Measurements from ENCODE around the gene PDXP.
"Not testable (repeated sequence)": the region's sequence is repeated elsewhere in the genome, so short reads cannot be mapped to it uniquely, and the experiment has no call there.

Gene PDXP, protein sequence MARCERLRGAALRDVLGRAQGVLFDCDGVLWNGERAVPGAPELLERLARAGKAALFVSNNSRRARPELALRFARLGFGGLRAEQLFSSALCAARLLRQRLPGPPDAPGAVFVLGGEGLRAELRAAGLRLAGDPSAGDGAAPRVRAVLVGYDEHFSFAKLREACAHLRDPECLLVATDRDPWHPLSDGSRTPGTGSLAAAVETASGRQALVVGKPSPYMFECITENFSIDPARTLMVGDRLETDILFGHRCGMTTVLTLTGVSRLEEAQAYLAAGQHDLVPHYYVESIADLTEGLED

DNA sequence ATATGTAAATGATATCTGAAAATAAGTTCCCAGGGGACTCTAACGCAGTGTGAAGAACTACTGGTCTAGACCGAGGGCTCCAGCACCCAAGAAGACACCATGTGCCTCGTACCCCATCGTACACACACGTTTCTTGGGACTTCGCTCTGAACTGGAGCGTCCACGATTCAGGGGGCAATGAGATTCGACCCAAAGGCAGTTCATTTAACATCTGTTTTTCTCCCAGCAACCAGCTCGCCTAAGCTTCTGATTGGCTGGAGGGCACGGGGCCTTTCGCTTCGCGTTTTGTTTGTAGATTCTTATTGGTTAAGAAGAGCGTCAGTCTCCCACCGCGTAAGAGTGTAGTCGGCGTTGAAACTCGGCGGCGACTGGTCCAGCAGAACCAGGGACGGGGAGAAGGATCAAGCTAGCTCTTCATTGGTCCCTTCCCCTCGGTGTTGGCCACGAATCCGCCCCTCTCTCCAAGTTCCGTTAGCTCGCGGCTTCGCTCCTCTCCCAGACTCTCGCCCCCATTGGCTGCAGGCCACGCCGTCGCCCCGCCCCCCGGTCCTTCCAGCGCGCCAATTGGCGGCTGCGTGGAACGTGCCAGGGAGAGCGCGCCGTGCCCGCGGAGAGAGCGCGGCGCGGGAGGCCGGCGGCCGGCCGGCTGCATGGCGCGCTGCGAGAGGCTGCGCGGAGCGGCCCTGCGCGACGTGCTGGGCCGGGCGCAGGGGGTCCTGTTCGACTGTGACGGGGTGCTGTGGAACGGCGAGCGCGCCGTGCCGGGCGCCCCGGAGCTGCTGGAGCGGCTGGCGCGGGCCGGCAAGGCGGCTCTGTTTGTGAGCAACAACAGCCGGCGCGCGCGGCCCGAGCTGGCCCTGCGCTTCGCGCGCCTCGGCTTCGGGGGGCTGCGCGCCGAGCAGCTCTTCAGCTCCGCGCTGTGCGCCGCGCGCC lies at the start of gene PDXP:
Gene PDXP, plus strand, starts transcription at position 591 of the 933 bp plus-strand sequence. Its CDS starts 60 bp downstream, at position 651.
- peak; percentile 99 for DNase-seq

GRCh38 chr22:37609240-37610152 lies 49.0 kb upstream of the PDXP start:
- no peak for DNase-seq

DNA sequence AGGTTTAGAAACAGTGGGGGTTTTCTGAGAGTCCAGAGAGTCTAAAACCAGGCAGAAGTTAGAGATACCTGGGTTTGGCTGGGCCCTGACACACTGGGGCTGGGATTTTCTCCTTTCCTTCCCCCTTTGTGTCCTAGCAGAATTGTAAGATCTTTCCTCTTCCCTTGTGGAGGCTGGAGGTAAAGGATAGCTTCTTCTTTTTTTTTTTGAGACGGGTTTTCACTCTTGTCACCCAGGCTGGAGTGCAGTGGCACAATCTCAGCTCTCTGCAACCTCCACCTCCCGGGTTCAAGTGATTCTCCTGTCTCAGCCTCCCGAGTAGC lies 48.4 kb upstream of the PDXP start:
- not testable (repeated sequence) for DNase-seq

DNA sequence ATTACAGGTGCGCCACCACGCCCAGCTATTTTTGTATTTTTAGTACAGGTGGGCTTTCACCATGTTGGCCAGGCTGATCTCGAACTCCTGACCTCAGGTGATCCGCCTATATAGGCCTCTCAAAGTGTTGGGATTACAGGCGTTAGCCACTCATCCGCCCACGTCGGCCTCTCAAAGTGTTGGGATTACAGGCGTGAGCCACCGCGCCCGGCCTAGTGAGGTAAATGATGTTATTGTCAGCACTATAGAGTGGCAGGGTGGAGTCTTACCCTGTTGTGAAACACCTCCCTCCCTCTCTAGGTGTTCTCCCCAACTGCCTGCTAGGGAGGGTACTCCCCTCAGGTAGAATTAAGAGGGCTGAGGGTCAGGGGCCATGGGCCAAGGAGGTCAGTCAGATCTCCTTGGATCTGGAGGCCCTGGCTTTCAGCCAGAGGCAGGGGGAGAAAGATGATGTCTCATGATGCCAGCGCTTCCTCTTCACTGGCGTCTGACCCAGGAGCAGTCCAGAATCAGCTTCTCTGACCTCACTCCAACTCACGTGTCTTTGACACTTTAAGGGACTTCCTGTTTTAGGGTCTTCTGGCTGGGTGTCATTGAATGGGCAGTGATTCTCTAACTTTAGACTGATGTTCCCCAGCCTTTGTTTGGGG lies 47.9 kb upstream of the PDXP start:
- no peak for DNase-seq

GRCh38 chr22:37611207-37611606 lies 47.3 kb upstream of the PDXP start:
- no peak for DNase-seq

DNA sequence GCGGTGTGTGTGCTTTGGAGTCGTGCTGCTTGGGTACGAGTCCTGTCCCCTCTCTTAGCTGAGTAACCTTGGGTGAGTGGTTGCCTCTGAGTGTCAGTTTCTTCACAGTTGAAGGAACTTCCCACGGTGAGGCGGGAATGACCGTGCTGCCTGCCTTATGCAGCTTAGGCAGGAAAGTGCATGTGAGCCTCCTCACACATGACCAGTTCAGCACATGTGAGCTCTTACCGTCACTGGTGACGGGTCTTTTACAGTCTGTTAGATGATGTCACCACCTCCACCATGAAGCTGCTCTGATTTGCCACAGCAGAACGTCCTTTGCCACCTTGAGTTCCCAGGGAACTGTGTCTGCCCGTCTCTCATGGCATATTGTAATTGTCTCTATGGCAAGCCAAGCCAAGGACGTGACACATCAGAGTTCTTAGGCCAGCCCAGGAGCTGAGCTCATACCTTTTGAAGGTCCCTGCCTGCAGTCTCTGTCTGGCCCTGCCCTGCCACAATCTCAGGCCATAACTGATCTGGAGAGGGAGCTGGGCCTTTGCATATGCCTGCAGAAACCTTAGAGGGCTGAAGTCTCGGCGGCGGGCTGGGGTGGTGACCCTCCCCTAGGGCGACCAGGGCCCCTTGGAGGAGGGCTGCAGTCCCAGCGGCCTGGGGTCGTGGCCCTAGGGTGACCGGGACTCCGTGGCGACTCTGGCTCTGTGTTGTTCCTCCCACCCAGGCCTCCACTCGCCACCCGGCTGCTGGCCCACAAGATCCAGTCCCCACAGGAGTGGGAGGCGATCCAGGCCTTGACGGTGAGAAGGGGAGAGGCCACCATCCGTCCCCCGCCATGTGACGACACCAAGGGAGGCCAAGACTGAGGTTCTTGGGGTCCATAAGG lies 42.1 kb upstream of the PDXP start:
- no peak for DNase-seq

DNA sequence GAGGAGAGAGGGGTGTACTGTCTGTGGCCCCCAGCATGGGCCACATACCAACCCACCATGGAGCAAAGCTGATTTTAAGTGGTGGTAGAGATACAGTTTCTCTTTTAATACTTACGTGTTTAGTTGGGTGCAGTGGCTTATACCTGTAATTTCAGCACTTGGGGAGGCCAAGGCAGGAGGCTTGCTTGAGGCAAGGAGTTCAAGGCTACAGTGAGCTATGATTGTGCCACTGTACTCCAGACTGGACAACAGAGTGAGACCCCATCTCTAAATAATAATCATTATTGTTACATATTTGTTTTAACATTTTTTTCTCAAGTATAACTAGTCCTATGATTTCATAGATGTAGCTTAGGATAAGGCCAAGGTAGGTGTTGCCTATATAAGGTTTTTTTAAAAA lies 41.1 kb upstream of the PDXP start:
- DNase-seq, result no peak

DNA sequence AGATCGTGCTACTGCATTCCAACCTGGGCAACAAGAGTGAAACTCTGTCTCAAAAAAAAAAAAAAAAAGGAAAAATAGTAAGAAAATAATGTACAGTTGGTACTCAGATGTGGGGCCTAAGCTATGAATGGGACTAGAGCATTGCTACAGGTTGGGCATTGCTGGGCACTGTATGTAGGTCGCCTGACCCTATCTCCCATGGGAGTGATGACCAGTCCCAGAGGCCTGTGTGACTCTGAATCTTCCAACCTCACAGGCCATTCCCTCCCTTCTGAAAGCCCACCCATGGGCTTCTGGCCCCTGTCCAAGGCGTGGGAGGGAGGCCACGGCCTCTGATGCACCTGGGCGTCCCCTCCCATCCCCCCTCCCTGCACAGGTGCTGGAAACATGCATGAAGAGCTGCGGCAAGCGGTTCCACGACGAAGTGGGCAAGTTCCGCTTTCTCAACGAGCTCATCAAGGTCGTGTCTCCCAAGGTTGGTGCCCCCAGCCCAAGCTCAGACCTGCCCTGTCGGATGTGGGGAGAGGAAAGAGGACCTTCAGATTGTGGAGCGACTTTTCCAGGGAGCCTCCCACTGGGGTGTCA lies 40.4 kb upstream of the PDXP start:
- DNase-seq, result no peak

GRCh38 chr22:37618674-37619073 lies 39.8 kb upstream of the PDXP start:
- DNase-seq, result no peak

DNA sequence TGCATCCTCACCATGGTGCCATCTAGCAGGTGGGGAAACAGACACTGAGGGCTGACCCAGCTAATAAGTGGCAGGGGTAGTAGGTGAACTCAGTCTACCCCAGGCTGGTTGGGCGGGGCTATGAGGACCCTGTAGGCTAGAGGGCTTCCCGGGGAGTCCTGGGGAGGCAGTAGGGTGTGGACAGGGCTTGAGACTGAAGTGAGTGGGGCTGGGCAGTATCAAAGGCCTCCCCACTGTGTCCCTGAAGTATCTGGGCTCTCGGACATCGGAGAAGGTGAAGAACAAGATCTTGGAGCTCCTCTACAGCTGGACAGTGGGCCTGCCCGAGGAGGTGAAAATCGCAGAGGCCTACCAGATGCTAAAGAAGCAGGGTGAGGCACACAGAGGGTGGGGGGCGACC lies 38.5 kb upstream of the PDXP start:
- DNase-seq, result no peak

DNA sequence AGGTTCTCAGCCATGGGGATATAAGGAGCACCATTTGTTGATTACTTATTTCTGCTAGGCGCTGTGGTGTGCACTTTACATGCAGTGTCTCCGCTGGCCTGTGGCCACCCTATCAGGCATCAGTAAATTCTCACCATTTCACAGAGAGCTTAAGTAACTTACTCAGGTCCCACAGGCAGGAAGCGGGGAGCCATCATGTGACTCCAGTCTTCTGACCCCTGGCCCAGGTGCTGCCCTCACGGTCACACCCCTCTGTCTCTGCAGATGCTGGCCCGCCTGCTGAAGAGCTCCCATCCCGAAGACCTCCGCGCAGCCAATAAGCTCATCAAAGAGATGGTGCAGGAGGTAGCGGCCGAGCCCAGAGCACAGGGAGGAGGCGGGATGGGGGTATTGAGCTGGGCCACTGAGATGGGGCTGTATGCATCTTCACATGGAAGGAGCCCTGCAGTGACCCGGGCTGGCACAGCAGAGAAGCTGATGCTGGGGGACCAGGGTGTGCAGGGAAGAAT lies 37.1 kb upstream of the PDXP start:
- no peak for DNase-seq

GRCh38 chr22:37623075-37624016 lies 35.2 kb upstream of the PDXP start:
- peak; percentile 13 for DNase-seq

GRCh38 chr22:37624017-37624365 lies 34.5 kb upstream of the PDXP start:
- no peak for DNase-seq

DNA sequence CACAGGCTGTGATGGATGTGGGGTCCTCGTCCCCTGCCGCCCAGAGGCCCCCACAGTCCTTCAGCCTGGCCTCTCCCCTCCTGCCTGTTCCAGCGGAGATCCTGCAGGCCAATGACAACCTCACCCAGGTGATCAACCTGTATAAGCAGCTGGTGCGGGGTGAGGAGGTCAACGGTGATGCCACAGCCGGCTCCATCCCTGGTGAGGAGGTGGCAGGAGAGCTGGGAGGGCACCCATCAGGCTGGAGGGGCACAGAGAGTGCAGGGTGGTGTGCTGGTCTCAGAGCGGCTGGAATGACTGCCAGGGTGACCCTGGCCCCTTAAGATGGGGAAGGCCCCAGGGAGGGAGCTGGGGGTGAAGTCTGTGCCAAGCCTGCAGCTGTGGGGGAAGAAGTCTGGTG lies 33.6 kb upstream of the PDXP start:
- DNase-seq, result no peak

DNA sequence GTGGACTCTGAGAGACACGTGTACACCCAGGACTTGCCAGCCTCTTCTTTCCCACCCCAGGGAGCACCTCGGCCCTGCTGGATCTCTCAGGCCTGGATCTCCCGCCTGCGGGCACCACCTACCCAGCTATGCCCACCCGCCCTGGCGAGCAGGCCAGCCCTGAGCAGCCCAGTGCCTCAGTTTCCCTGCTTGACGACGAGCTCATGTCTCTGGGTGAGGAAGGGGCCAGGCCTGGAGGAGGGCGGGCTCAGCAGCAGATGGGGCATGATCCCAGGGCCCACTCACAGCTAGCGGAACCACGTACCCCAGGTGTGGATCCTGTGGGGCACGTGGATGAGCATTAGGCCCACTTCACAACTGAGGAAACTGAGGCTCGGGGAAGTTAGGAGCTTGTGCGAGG lies 32.8 kb upstream of the PDXP start:
- DNase-seq, result no peak

DNA sequence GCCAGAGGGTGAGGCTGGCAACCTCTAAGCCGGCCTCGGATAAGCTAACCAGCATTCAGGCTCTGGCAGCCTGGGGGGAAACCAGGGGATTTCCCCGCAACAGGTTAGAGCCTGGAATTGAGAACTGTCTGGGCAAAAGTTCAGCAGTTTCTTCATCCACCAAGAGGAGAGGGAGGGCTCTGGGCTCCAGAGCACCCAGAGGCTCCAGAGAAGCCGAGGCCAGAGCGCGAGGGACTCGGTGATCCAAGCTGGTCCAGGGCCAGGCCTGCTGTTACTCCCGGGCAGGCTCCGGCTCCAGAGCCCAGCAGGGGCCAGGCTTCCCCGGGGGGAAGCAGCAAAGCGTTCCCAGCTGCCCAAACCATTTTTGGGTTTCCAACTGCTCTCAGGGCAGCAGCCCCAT lies 32.4 kb upstream of the PDXP start:
- DNase-seq, result no peak

- no peak for DNase-seq
These were observed 31.9 kb upstream of the PDXP start for GRCh38 chr22:37626556-37627075.

GRCh38 chr22:37627121-37627520 lies 31.4 kb upstream of the PDXP start:
- no peak for DNase-seq

GRCh38 chr22:37627545-37627944 lies 31.0 kb upstream of the PDXP start:
- no peak for DNase-seq

GRCh38 chr22:37628830-37629229 lies 29.7 kb upstream of the PDXP start:
- DNase-seq, result no peak
